ENCODE data around the gene SLC26A6.

Gene SLC26A6

DNA sequence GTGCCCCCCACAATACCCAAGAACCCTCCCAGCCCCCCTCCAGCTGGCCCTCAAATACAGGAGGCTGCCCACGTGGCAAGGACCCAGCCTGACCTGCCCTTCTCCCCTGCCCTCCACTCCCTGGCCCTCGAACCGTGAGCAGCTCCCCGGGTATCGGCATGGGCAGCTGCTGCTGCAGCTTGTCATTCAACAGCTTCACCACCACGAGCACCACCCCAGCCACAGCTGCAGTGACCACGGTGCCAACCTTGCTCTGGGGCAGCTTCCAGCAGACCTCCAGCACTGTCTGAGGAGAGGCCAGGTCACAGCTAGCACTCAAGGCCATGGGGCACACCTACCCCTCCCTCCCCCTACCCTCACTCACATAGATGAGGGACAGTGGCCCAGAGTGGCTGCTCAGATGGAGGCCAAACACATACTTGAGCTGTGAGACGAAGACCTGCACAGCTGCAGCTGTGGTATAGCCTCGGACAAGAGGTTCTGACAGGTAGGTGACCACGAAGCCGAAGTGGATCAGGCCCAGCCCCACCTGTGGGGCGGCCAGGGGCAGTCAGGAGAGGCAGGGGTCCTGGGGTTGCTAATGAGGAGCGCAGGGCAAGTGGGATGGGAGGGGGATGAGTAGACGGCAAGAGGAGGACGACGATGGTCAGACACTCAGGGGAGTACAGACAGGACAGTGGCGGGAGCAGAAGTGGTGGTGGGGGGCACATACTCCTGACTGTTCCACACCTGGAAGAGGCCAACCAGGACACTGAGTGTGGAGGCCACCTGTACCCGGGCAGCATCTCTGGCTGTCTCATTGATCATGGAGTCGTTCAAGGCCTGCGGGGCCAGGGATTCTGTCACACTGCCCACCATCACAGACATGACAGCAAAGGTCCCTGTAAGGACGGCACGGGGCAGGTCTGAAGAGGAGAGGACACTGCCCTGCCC lies 3.5 kb downstream of the SLC26A6 start:
- DNase-seq: no peak

DNA sequence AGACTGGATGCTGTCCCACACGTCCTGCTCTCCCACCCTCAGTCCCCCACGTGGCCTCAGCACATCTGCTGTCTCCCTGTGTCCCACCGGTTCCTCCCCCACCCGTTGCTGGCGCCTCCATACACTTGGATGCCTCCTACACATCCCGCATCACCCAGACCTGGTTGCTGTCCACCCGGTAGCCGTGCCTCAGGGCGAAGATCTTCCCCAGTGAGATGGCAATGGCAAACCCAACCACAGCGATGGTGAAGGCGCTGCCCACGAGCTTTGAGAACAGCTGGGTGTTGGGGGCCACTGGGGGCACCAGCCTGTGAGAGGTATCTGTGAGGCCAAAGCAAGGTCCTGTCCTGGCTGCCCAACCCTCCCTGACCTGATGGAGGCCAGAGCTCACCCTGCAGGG lies 4.4 kb downstream of the SLC26A6 start:
- no peak for DNase-seq

DNA sequence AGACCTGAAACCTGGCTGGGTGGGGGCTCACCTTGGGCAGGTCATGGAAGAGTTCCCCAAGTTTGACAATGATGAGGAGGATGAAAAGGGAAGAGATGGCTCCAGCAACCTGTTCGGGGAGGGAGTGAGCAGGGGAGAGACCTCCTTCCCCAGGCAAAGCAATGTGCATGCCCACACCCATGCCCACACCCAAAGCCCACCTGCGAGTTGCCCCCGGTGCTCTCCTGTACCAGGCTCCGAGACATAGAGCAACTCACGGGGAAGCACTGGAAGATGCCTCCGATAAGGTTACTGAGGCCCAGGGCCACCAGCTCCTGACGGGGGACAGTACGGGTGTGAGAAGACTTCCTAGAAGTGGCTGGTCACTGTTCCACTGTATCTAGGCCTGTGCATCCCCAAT lies 4.9 kb downstream of the SLC26A6 start:
- no peak for DNase-seq

DNA sequence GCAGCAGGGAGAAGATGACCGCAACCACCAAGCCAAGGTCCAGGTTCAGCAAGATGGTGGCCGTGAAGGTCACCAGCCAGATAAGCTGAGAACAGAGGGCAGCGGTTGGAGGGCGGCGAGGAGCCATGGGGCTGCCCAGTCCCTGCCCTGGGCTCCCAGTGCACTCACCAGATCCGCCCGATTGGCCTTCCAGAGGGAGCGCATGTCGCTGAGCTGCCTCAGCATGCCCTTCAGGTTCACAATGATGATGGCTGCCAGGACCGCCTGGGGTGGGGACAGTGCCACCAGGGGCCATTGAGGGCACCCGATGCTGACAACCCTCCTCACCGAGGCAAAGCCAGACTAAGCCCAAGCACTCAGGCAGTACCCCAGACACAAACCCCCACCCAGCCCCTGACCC lies 5.4 kb downstream of the SLC26A6 start:
- no peak for DNase-seq

DNA sequence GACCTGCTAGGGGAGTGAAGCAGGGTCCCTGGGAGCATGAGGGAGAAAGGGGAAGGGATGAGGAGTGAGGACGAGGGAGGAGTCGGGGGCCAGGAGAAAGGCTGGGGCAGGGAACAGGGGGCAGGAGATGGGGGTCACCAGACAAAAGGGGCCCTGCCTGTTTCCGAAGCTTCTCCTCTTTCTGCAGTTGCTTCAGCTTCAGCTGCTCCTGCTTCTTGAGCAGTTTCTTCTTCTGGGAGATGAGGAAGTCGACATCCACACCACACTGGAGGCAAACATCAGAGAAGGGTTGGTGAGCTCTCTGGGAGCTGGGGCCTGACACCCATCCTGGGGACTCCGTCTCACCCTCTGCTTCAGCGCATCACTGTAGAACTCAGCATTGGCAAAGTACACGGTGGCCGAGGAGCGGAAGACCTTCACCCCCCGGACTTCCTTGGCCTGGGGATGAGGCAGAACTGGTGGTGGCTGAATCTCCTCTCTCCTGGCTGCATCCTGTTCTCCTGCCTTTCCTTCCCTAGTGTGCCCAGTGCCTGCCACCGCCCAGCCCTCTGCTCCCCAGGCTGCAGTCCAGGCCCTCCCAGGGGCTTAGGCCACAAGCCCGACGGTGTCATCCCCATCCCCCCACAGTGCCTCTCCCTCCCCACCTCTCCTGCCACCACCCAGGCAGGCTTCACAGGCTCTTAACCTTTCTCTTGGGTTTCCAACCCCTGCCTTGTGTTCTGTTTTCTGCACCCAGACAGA lies 6.8 kb downstream of the SLC26A6 start:
- no peak for DNase-seq

DNA sequence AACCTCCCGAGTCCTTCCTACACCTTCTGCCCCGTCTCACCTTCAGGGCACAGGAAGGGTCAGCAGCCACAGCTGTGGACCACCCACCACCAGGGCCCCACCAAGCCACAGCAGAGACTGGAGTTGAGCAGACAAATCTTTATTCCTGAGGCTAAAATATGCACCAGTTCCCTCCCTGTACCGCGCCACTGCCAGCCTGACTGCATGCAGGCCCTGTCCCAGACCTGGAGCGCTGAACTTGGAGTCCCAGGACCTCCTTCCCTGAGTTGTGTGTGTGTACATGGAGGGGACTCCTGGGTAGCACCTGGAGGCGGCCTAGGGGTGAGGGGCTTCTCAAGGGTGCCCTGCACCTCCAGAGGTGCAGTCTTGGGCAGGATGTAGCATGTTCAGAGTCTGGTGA lies 9.7 kb downstream of the SLC26A6 start:
- DNase-seq: no peak

DNA sequence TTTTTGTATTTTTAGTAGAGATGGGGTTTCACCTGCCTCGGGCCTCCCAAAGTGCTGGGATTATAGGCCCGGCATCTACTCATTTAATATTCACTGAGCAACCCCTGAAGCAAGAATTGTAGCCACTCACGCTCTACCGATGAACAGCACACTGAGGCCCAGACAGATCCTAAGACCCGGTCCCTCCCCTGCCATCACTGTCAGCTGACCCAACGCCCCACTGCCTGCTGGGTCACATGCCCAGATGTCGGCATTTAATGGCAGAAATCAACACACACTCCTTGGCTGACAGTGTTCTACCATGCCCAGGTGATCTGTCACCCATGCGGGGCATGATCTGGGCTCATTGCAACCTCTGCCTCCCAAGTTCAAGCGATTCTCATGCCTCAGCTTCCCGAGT lies 10.5 kb downstream of the SLC26A6 start:
- DNase-seq: no peak

DNA sequence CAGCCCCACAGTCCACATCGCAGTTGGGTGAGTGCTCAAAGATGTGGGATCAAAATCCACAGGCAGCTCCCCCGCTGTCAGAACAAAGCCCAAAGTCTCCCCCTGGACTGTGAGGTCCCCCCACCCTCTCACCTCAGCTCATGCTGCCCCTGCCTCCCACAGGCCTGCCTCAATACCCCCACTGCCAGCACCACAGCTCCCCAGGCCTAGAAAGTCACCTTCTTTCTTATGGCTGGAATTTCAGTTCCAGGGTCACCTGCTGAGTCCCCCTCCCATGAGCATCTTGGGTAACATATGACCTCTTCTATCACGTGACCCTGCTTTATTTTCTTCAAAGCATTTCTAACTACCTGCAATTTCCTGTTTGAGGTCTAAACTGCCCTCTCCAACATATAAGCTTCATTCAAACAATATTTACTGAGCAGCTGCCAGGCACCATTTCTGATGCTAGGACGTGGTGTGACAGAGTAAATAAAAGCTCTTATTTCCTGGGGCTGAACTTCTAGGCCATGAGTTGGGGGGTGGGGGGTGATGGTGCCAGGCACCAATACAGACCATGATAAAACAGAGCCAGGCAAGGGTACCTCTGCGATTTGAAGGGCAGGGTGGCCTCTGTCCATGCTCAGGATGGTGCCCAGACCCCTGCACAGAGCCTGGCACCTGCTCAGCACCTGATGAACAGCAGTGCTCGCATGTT lies 11.3 kb downstream of the SLC26A6 start:
- DNase-seq: no peak

DNA sequence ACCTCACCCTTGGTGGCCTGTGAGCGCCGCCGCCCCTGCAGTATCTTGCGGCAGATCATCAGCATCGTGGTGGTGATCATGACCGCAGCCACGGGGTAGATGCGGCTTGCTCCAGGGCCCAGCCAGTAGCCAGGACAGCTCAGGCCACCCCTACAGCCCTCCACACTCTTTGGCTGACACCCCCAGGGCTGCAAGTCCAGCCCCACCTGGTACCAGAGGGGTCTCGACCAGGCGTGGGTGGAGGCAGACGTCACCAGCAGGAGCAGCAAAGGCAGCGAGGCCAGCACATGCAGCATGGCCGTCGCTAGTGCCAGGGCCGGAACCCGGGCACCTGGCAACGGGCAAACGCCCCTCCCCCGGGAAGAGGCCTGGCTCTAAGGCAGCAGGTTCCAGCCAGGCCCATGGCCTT lies 13.8 kb downstream of the SLC26A6 start, which contains the start of gene TMEM89:
TMEM89 (minus strand) TSS at position 309 of the 409 bp plus-strand sequence; CDS start at position 296, 13 bp downstream.
- no peak for DNase-seq

DNA sequence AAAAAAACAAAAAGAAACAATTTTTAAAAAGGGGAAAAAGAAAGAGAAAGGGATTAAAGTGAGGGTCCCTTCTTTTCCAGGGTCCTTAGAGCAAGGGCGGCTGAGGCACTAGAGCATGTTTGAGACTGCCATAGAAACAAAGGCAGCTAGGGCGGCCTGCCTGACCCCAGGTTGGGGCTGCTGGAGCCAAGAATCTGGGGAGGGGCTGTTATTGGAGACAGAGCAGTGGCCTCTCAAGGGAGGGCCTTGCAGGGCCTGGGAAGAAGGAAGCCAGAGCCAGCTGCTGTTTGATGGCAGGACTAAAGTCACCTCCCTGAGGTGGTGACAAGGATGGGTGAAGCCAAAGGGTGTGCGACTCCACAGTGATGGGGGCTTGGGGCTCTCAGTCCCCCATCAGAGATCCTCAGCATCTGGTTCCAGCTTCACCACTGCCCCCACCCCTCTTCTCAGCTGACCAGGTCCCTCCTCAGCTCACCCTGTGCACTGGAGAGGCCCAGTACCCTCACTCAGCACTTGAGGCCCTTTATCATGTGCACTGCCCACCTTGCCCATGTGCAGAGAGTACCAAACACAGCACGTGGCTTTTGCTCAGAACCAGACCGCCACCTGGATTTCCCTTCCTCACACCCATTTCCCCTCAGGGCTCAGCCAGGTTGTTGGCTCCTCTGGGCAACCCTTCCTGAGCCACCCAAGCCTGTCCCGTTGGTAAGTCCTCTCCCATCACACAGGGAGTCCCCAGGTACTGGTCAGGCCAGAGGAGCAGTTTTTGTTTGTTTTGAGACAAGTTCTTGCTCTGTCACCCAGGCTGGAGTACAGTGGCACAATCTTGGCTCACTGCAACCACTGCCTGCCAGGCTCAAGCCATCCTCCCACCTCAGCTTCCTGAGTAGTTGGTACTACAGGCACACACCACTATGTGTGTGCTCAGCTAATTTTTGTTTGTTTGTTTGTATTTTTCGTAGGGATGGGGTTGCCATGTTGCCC lies 15.4 kb downstream of the SLC26A6 start:
- no peak for DNase-seq

DNA sequence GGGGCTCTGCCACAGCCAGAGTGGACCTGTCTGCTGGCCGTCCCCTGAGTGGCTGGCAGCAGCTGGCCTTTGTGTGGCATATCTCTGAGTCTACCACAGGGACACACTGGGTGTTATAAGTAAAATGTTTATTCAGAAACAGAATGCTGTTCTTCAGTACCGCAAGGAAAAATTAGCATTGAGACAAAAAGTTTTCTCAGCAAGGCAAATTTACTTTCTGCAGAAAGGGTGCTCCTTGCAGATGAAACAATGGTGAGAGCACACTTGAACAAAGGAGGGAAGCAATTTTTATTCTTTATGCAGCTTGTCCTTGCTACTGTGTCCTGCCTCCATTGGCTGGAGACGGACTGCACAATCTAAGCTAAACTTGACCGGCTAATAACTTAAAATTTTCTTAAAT lies 17.7 kb downstream of the SLC26A6 start:
- no peak for DNase-seq

DNA sequence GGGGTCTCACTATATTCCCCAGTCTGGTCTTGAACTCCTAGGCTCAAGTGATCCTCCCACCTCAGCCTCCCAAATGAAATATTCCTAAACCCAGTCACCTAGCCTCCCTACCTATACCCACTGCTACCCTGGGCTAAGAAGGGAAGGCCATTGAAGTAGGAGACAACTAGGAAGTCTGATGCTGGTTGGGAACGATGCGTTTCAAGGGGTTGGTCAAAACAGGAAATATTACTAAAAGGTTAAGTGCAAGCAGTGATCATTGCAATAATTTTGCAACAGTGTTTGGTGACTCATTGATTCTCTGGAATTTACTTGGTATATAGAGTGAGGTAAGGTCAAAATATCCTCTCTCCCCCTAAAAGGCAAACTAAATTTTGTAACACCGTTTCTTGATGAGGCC lies 21.2 kb downstream of the SLC26A6 start:
- DNase-seq: peak in 1 of 5 donors; percentile 48

DNA sequence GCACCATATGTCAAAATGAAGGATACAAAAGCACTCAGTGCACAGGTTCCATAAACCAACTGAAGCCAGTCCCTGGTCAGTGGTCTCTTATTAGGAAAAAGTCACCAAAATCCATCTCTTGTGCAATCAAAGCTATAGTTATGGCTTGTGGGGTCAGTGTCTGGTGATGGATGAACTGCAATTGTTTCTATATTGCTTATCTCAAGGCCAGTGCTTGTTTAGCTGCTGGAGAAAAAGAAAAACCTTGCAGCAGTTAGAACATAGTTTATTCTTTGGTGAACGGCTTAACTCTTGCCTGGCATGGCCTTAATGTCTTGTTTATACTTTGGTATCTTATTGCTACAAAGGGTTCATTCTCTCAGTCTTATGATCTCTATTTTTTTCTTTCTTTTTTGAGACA lies 23.0 kb downstream of the SLC26A6 start:
- no peak for DNase-seq

DNA sequence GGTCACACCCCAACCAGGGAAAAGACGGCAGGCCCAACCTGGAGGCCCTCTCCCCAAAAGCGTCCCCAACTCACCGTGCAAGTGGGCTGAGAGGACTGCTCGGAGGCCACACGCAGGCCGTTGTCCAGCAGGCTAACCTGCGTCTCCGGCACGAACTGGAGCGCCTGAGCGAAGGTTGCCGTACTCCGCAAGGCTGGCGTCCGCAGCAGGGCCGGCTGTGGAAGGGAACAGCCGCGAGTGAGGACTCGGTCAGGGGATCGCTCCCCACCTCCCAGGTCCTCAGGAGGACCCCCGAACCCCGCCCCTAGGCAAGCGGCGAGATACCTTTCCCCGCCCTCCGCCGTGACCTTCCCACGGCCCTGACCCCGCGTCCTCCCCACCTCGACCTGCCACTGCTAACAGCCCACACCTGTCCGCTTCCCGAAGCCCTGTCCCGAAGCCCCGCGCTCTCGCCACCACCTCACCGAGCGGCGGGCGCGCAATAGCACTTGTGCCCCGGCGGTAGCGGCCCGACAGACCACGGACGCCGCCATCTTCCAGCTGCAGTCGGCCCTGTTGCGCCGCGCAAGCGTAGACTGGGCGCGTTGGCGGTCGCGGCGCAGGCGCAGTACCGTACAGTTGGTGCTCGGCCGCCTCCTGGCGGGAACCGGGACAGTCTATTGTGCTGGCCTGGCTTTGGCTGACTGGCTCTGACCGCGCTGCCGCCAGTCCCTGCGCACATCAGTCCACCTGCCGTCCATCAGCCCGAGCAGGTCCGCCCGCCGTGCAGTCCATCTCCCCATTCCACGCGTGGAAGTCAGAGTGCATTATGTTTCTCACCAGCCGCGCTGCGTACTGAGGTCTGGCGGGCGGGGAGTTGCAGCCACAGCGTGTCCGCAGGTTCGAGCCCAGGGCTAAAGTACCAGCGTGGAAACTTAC lies 25.9 kb downstream of the SLC26A6 start, which contains the start of gene UQCRC1:
UQCRC1 (minus strand) TSS at position 559 of the 918 bp plus-strand sequence; CDS start at position 533, 26 bp downstream.
- peak; percentile 85 to 94 (median 87) for DNase-seq

DNA sequence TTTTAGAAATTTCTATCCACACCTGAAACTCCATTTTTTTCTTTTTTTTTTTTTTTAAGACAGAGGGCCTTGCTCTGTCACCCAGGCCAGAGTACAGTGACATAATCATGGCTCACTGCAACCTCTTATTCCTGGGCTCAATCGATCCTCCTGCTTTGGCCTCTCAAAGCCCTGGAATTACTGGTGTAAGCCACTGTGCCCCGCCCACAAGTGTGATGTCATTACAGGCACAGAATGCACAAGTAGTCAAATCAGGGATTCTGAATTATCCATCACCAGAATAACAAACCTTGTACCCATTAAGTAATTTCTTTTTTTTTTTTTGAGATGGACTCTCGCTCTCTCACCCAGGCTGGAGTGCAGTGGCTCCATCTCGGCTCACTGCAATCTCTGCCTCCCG lies 27.7 kb downstream of the SLC26A6 start:
- DNase-seq: no peak

DNA sequence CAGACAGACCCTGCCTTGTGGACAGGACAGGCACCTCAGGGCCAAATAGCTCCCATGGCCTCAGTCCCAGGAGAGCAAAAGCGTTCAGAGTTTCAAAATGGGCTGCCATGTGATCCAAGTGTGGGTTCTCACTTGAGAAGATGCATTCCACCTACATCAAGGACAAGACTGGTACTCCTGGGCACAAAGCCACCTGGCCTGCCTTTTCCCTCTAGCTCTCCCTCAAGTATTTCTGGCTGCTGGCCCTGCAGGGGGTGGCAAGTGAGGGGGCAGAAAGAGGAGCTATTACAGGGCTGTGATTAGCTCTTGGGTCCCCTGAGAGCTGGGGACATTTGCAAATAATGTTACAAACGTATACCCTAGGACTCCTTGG lies 33.7 kb downstream of the SLC26A6 start:
- no peak for DNase-seq

DNA sequence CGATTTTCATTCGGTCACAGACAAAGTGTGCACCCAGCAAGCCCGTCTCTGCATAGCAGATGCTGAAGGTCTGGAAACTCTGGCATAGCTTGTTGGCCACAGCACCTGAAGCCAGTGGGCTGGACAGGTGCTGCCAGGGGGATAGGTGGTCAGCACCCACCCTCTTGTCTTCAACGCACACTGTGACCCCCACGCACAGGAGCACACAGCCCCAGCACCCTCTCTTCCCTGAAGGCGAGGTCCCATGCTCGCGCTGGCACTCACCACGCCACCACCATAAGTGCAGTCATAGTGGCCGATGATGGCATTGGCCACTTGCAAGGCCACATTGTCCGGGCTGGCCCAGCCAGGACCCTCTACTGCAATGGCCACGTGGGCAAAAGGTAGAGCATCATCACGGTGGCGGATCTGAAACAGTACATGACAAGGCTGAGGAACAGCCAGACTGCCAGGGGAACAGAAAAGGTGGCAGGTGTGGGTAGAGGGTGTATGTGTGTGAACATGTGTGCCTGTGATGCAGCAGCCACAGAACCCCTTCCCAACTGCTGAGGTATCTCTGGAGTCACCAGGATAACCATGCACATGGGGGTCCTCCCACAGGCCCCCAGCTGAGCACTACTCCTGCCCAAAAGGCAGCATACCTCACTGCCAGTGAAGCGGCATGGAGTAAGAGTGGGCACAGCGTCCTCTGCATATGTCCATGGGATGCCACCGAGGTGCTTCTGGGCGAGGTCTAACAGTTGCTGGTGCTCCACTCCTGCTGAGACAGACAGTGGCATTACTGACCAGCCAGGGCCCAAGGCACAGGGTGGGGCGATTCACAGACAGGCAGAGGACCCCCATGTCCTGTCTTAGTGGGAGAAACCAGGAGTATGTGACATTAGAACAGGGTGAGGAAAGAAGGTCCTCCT lies 34.3 kb downstream of the SLC26A6 start:
- DNase-seq: no peak

DNA sequence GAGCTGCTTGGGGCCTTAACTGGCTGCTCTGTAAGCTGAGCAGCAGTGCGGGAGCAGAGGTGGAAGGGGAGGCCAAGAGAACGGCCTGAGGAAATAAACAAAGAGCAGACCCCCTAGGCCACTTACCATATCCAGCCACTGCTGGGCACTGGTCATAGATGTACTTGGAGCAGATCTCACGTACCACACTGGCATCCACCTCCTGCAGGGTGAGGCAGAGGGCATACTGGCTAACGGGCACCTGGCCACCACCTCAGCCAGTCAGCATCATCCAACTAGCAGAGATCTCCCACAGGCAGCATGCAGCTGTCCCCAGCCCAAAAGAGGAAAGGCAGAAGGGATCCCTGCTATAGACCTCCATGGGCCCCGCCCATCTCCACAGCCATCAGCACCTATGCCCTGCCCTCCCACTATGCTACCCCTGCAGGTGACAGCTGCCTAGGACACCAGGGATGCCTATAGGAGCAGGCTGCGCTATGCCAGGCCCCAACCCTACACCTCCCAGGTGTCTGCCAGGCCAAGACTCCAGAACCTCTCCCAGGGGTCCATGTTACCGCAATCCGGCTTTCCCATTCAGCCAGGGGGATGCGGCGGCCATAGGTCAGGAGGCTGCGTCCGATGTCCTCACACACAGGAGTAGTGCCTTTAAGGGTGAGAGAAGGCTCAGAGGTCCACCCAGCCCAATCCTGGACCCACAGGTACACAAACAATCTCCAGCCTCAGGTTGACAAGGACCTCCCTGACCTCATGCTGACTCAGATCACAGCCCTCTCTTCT lies 35.6 kb downstream of the SLC26A6 start:
- DNase-seq: no peak

DNA sequence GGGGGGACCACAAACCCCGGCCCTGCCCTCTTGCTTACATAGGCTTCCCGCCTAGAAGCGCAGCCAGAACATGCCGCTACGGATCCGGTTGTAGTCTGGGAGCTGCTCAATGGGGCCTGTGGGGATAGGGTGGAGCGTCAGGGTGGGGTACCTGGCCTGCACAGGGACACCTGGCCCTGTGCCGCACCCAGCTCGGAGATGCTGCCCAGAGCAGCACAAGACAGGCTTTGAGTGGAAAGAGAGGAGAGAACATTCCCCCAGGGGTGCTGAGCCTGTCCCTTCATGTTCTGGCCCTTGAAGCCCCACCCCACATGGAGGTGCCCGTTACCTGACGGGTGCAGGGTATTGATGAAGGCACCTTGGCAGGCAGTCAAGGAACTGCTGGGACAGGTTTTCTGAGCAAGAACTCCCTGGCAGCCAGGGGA lies 36.2 kb downstream of the SLC26A6 start:
- DNase-seq: no peak

Data from T-helper 1 cell (primary cell).